GM18511 (cell line): Measurements from ENCODE around the gene TSFM.
"Not testable (repeated sequence)": the region's sequence is repeated elsewhere in the genome, so short reads cannot be mapped to it uniquely, and the experiment has no call there.

Source experiments
- ATAC-seq: cut with Tn5 transposase; IDR thresholded peaks from one replicate; pipeline ENCODE4 v1.9.1; 2021; ENCODE audit warnings: mild to moderate bottlenecking, moderate library complexity; ENCODE audit not compliant: unreplicated experiment

The TSFM gene

GRCh38 chr12:57813971-57814772, 31.6 kb downstream of the TSFM start:
- no peak for ATAC-seq

- ATAC-seq: no peak
Measured at GRCh38 chr12:57815177-57816000, 32.8 kb downstream of the TSFM start.

- ATAC-seq: no peak
Measured at GRCh38 chr12:57816001-57816854, 33.6 kb downstream of the TSFM start.

- no peak for ATAC-seq
Measured at GRCh38 chr12:57816855-57817151, 34.2 kb downstream of the TSFM start.

GRCh38 chr12:57817261-57817989, 34.8 kb downstream of the TSFM start:
- no peak for ATAC-seq

GRCh38 chr12:57817990-57818331, 35.4 kb downstream of the TSFM start:
- ATAC-seq: not testable (repeated sequence)

- not testable (repeated sequence) for ATAC-seq
Measured at GRCh38 chr12:57820119-57820518, 37.5 kb downstream of the TSFM start.

GRCh38 chr12:57821015-57821414, 38.4 kb downstream of the TSFM start:
- ATAC-seq: not testable (repeated sequence)

GRCh38 chr12:57821474-57822214, 39.1 kb downstream of the TSFM start:
- no peak for ATAC-seq

GRCh38 chr12:57822392-57823130, 40.0 kb downstream of the TSFM start:
- ATAC-seq: no peak

GRCh38 chr12:57823131-57823907, 40.7 kb downstream of the TSFM start:
- no peak for ATAC-seq

GRCh38 chr12:57823908-57824640, 41.5 kb downstream of the TSFM start:
- ATAC-seq: no peak

GRCh38 chr12:57825451-57825850, 42.9 kb downstream of the TSFM start:
- no peak for ATAC-seq

GRCh38 chr12:57826400-57826799, 43.8 kb downstream of the TSFM start:
- no peak for ATAC-seq

- ATAC-seq: no peak
Measured at GRCh38 chr12:57826966-57827365, 44.4 kb downstream of the TSFM start.

GRCh38 chr12:57829025-57829777, 46.6 kb downstream of the TSFM start:
- no peak for ATAC-seq

- ATAC-seq: no peak
Measured at GRCh38 chr12:57830393-57830792, 47.8 kb downstream of the TSFM start.
